ENCODE results near the gene SSBP3. TPM values are rescaled to one million over a fixed set of nuclear protein-coding genes. Genes with fewer than 3 reads are reported as not detected.

SSBP3 gene
- total RNA-seq, 1 experiment from 2014 or later, result 37.5 TPM

GRCh38 chr1:54365847-54366246 is 40.3 kb downstream of the SSBP3 start:
- peaks cover 0 to 6% of the 10 kb centered on the region in 2 experiments; a peak in 1 of 4 replicates for H3K4me1 ChIP-seq (ENCODE audit: control insufficient read depth in 1 of 2, insufficient read depth in 2 of 2, low read length in 2 of 2)
- no peak overlapping the region for H3K27ac ChIP-seq (ENCODE audit: low read depth, low read length)
- intact Hi-C loops (cut with micrococcal nuclease), result no loop called here
- H3K9me3 ChIP-seq (ENCODE audit: control insufficient read depth in 1 of 2, insufficient read depth in 1 of 2, low read depth in 1 of 2, low read length in 2 of 2), result no peaks in the 10 kb centered on the region
- no peak overlapping the region for H3K4me2 ChIP-seq (ENCODE audit: low read length)
- H3K4me3 ChIP-seq (replicated peaks in 1 of 2; ENCODE audit: low read depth in 1 of 2, low read length in 2 of 2), result no peak overlapping the region
- ATAC-seq (no peak), DNase-seq (ENCODE audit: low read depth, low spot score) (no peak)
- H3K9me2 ChIP-seq (ENCODE audit: insufficient read depth), result no peaks in the 10 kb centered on the region
- POLR2A ChIA-PET, result no interaction called here
- H3K9ac ChIP-seq (ENCODE audit: low read length), result no peak overlapping the region
- no TSS peak for BruUV-seq (replicated peaks)
- no peaks in the 10 kb centered on the region for H4K20me1 ChIP-seq (ENCODE audit: insufficient read depth)
- H3K36me3 ChIP-seq (ENCODE audit: control insufficient read depth in 1 of 2, insufficient read depth in 2 of 2, low read length in 2 of 2), result no peaks in the 10 kb centered on the region
- no peaks in the 10 kb centered on the region for H3K27me3 ChIP-seq (ENCODE audit: insufficient read depth, low read length)
- RAD21 ChIA-PET (ENCODE audit: low non-redundant PET in 1 of 2, low total read pairs in 2 of 2, uncharacterized antibody in 2 of 2, unreplicated experiment in 2 of 2), result no interaction called here
- no peaks in the 10 kb centered on the region for H3K79me2 ChIP-seq (ENCODE audit: insufficient read depth, low read length)
- CTCF ChIA-PET, result no interaction called here
- no peak overlapping the region for H2AFZ ChIP-seq (ENCODE audit: low read depth, low read length, poor library complexity, severe bottlenecking)
- TF ChIP-seq, protein P1, sequence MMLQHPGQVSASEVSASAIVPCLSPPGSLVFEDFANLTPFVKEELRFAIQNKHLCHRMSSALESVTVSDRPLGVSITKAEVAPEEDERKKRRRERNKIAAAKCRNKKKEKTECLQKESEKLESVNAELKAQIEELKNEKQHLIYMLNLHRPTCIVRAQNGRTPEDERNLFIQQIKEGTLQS (IDR thresholded peaks at IDR 0.05), result no peak
- no peak for TF ChIP-seq CTCF (IDR thresholded peaks at IDR 0.05 in 2 of 3, conservative IDR thresholded peaks at IDR 0.05 in 1 of 3; ENCODE audit: borderline replicate concordance in 1 of 3, insufficient read depth in 1 of 3, low read depth in 2 of 3, low read length in 2 of 3)
- no peak for TF ChIP-seq EZH2 (IDR thresholded peaks at IDR 0.05)
- TF ChIP-seq SP1 (IDR thresholded peaks at IDR 0.05; ENCODE audit: low read depth), result no peak
- no peak for TF ChIP-seq MAX (IDR thresholded peaks at IDR 0.05)
- TF ChIP-seq RAD21 (IDR thresholded peaks at IDR 0.05; ENCODE audit: low read depth), result no peak
- TF ChIP-seq SRF (IDR thresholded peaks at IDR 0.05; ENCODE audit: low read depth), result no peak
- TF ChIP-seq JUND (IDR thresholded peaks at IDR 0.05), result no peak
- no peak for TF ChIP-seq ELF1 (IDR thresholded peaks at IDR 0.05; ENCODE audit: borderline replicate concordance, low read depth)
- TF ChIP-seq EGR1 (IDR thresholded peaks at IDR 0.05; ENCODE audit: low read depth), result no peak
- TF ChIP-seq FOSL1 (IDR thresholded peaks at IDR 0.05; ENCODE audit: low read depth), result no peak
- no peak for TF ChIP-seq TCF7L2 (IDR thresholded peaks at IDR 0.05; ENCODE audit: borderline replicate concordance, extremely low read depth, insufficient read depth, insufficient read length)
- no peak for TF ChIP-seq POLR2A (IDR thresholded peaks at IDR 0.05; ENCODE audit: borderline replicate concordance, extremely low read depth, insufficient read depth, insufficient read length)
- no peak for TF ChIP-seq ZBTB33 (IDR thresholded peaks at IDR 0.05; ENCODE audit: extremely low read depth, insufficient replicate concordance, low read length)
- TF ChIP-seq POLR2AphosphoS5 (IDR thresholded peaks at IDR 0.05; ENCODE audit: low read depth, low read length), result no peak
- TF ChIP-seq YY1 (IDR thresholded peaks at IDR 0.05; ENCODE audit: extremely low read depth, insufficient replicate concordance, low read depth, low read length), result no peak
- no peak for TF ChIP-seq EZH2phosphoT487 (IDR thresholded peaks at IDR 0.05; ENCODE audit: borderline replicate concordance)
- no peak for TF ChIP-seq CBX3 (IDR thresholded peaks at IDR 0.05; ENCODE audit: low read depth)
- no peak for TF ChIP-seq CEBPB (IDR thresholded peaks at IDR 0.05; ENCODE audit: low read depth)
- no peak for TF ChIP-seq ZFX (IDR thresholded peaks at IDR 0.05)
